Kidney (tissue), 14 donors: ENCODE data around the gene KCNK7. TPM values are rescaled to one million over a fixed set of nuclear protein-coding genes. Genes with fewer than 3 reads are reported as not detected.
A peak's percentile ranks its signal among the peaks of the same experiment; 100 is the strongest.
"Not testable (repeated sequence)": the region's sequence is repeated elsewhere in the genome, so short reads cannot be mapped to it uniquely, and the experiment has no call there.

Experiments used
- DNase-seq, 5 donors: peaks; one replicate each; pipeline ENCODE4 v3.0.0-alpha.2; 2013 to 2020
- FAIRE-seq: peaks from 2 replicates; lab custom pipeline; 2012; peaks lifted over from hg19 to GRCh38; lab: Jason Lieb, UNC
- H3K27ac ChIP-seq, 2 donors: one replicate each; pipeline ENCODE4 v1.7.0; 2013; ENCODE audit warnings: low read depth in 2 of 2, low read length in 2 of 2, inconsistent platforms in 1 of 2
- H3K27me3 ChIP-seq: one replicate; pipeline ENCODE4 v1.7.1; 2013; ENCODE audit warnings: low read length, inconsistent platforms; ENCODE audit not compliant: control insufficient read depth, insufficient read depth
- H3K36me3 ChIP-seq, 3 donors: one replicate each; pipeline versions ENCODE4 v1.7.0 to v1.7.1; 2013; ENCODE audit warnings: low read length in 3 of 3, control low read depth in 1 of 3, inconsistent platforms in 1 of 3; ENCODE audit not compliant: insufficient read depth in 3 of 3, control insufficient read depth in 2 of 3
- H3K4me1 ChIP-seq, 3 donors: one replicate each; pipeline versions ENCODE4 v1.7.0 to v1.7.1; 2013; ENCODE audit warnings: low read length in 3 of 3, inconsistent platforms in 1 of 3, low read depth in 1 of 3; ENCODE audit not compliant: control insufficient read depth in 2 of 3, insufficient read depth in 2 of 3
- H3K4me3 ChIP-seq, 3 donors: one replicate each; pipeline versions ENCODE4 v1.7.0 to v1.8.1; 2013; ENCODE audit warnings: low read length in 3 of 3, control low read depth in 1 of 3, inconsistent platforms in 1 of 3
- H3K9ac ChIP-seq, 3 donors: one replicate each; pipeline versions ENCODE4 v1.7.0 to v1.7.1; 2013; ENCODE audit warnings: low read length in 3 of 3, control low read depth in 1 of 3, inconsistent platforms in 1 of 3
- H3K9me3 ChIP-seq, 3 donors: one replicate each; pipeline versions ENCODE4 v1.7.0 to v1.7.1; 2013; ENCODE audit warnings: low read length in 3 of 3, control low read depth in 1 of 3, inconsistent platforms in 1 of 3; ENCODE audit not compliant: control insufficient read depth in 2 of 3, insufficient read depth in 1 of 3
- intact Hi-C: fragments of 100-400 bp; cut with DNase I; formaldehyde crosslinking; loops from one replicate; pipeline ENCODE4 v1.11.1; 2022
- polyA plus RNA-seq: library from polyadenylated mRNA; stranded (reverse); fragments of 350-450 nt; fragmentation: Illumina TruSeq; extraction: RNeasy Lipid Tissue Mini Kit (QIAGEN cat#74804); gene quantifications from one replicate; pipeline ENCODE4 v1.2.3, GENCODE V29; 2014; ENCODE audit warnings: low read depth, low replicate concordance; ENCODE audit not compliant: insufficient read depth
- total RNA-seq: library from RNA; stranded (reverse); fragmentation: NEBNext Ultra II Directional; extraction: Animal tissue kit (Norgen Biotek cat#: 25700); gene quantifications from one replicate; pipeline ENCODE4 v1.2.1, GENCODE V29; 2021
- TF ChIP-seq, protein P1 (sequence below): IDR thresholded peaks from 3 replicates; pipeline ENCODE4 v1.5.1; 2012; ENCODE audit warnings: mild to moderate bottlenecking, moderate library complexity, borderline replicate concordance; ENCODE audit not compliant: insufficient read depth; ENCODE audit errors: extremely low read depth
- donor health status: control.
- donor health status: control.
- donor health status: control.
- donor health status: control.
- donor health status: control.
- donor health status: DM: yes; HTN: yes; CAD: no.
- donor health status: Normal renal cell carcinoma (clear cell type).

Gene KCNK7
- total and polyA plus RNA-seq, 2 donors from 2014 or later = 0.25 TPM; not detected in 1

DNA sequence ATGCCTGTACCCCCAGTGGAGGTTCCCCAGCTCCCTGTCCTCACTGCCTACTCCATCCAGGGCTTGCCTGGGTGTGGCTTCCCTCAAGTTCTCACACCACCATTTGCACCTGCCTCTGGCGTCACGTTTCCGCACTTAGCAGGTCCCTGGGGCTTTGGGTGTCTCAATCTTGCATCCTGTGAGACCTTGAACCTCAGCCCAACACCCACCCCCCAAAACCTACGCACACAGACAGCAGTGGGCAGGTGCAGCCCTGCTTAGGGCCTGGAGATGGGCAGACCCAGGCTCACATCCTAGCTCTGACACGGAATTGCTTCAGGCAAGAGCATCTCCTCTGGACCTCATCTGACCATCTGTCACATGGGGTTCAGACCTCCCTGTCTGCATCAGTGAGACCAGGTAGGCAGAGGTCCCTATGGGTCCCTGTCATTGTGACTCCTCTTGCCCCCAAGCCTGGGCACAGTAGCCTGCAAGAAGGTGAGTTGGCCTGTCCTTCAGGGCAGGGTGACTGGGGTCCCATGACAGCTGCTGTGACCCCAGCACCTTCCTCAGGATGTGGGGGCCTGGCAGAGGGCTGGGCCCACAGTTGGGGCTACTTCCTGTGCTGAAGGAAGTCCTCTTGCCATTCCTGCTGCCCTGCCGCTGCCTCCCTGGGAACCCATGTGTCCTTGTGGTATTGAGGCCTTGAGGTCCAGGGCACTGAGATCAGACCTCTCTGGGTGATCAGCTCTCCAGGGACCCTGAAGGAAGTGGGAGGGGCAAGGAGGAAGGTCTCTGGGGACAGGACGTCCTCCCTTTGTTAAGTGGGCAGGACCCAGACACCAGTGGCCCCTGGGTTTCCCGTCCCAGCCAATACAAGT lies 44.3 kb upstream of the KCNK7 start:
- Histone ChIP-seq H3K4me1 (peaks cover 0 to 29% (median 0%) of the 10 kb centered on the region in 3 donors), H3K4me3 (no peak overlapping the region), H3K36me3 (peaks cover 2 to 11% (median 9%) of the 10 kb centered on the region in 3 donors), H3K9ac (no peak overlapping the region), H3K27ac (peak overlapping the region; percentile 43 to 78), H3K27me3 (no peaks in the 10 kb centered on the region), H3K9me3 (no peaks in the 10 kb centered on the region)
- TF ChIP-seq, protein P1, sequence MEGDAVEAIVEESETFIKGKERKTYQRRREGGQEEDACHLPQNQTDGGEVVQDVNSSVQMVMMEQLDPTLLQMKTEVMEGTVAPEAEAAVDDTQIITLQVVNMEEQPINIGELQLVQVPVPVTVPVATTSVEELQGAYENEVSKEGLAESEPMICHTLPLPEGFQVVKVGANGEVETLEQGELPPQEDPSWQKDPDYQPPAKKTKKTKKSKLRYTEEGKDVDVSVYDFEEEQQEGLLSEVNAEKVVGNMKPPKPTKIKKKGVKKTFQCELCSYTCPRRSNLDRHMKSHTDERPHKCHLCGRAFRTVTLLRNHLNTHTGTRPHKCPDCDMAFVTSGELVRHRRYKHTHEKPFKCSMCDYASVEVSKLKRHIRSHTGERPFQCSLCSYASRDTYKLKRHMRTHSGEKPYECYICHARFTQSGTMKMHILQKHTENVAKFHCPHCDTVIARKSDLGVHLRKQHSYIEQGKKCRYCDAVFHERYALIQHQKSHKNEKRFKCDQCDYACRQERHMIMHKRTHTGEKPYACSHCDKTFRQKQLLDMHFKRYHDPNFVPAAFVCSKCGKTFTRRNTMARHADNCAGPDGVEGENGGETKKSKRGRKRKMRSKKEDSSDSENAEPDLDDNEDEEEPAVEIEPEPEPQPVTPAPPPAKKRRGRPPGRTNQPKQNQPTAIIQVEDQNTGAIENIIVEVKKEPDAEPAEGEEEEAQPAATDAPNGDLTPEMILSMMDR = no peak
- peak in 1 of 5 donors; percentile 86 for DNase-seq
- intact Hi-C loops = no loop called here
- FAIRE-seq = no peak

DNA sequence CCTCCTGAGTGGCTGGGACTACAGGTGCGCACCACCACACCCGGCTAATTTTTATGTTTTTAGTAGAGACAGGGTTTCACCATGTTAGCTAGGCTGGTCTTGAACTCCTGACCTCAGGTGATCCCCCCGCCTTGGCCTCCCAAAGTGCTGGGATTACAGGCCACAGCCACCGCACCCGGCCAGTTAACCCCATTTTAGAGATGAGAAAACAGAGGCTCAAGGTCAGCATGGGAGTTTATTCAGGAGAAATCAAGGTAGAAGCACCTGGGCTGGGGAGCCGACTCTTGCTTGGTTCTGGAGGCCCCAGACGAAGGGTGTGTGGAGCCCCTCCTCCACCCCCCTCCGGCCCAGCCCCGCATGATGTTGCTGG lies 43.6 kb upstream of the KCNK7 start:
- peaks cover 0 to 29% (median 0%) of the 10 kb centered on the region in 3 donors for H3K4me1 ChIP-seq
- H3K4me3 ChIP-seq, H3K27me3 ChIP-seq, intact Hi-C loops, DNase-seq, H3K9ac ChIP-seq, H3K9me3 ChIP-seq, H3K27ac ChIP-seq, FAIRE-seq: not testable (repeated sequence)
- H3K36me3 ChIP-seq = peaks cover 4 to 18% (median 15%) of the 10 kb centered on the region in 3 donors

- no peaks in the 10 kb centered on the region for H3K27me3 ChIP-seq
Observed at GRCh38 chr11:65637794-65638419, 42.3 kb upstream of the KCNK7 start, which contains the start of gene SIPA1. TSS of gene SIPA1 (plus strand) at chr11:65638101. CDS start at chr11:65640922, 2,821 bp downstream.

More at GRCh38 chr11:65637794-65638419, 42.3 kb upstream of the KCNK7 start, which contains the start of gene SIPA1:
- DNase-seq (peak; percentile 83 to 93 (median 90)), FAIRE-seq (no peak)
- TF ChIP-seq, protein P1 = peak; percentile 40
- Histone ChIP-seq H3K9me3 (no peaks in the 10 kb centered on the region), H3K36me3 (peaks cover 4 to 17% (median 16%) of the 10 kb centered on the region in 3 donors), H3K4me1 (peaks cover 0 to 29% (median 0%) of the 10 kb centered on the region in 3 donors), H3K9ac (peak within 1 kb of the TSS in 2 of 3 donors; percentile 63 to 85), H3K27ac (peak within 1 kb of the TSS; percentile 83 to 87), H3K4me3 (peak within 1 kb of the TSS; percentile 56 to 72 (median 64))
- intact Hi-C loops = no loop called here
